Epithelial cell of prostate (primary cell): ENCODE measurements around the gene DCST2.
"Not testable (repeated sequence)": the region's sequence is repeated elsewhere in the genome, so short reads cannot be mapped to it uniquely, and the experiment has no call there.

Experiments used
- DNase-seq: peaks from one replicate; pipeline ENCODE4 v3.0.0-alpha.2; 2011; ENCODE audit warnings: low read depth, low spot score
- H3K27ac ChIP-seq: fragments of 450-650 bp; 2 replicates; pipeline ENCODE4 v1.5.1; 2017; ENCODE audit warnings: mild to moderate bottlenecking

Gene DCST2

GRCh38 chr1:155001675-155002463, 31.7 kb downstream of the DCST2 start:
- H3K27ac ChIP-seq, result peak overlapping the region; percentile 98
- DNase-seq, result peak; percentile 96

- DNase-seq, result no peak
- peak overlapping the region; percentile 98 for H3K27ac ChIP-seq
Measured at GRCh38 chr1:155001425-155001674, 32.2 kb downstream of the DCST2 start.

GRCh38 chr1:155000726-155001424, 32.7 kb downstream of the DCST2 start:
- peak; percentile 64 for DNase-seq
- peak overlapping the region; percentile 98 for H3K27ac ChIP-seq

GRCh38 chr1:155000411-155000725, 33.2 kb downstream of the DCST2 start:
- DNase-seq, result no peak
- H3K27ac ChIP-seq, result peak overlapping the region; percentile 98

- no peak for DNase-seq
- H3K27ac ChIP-seq, result peak overlapping the region; percentile 98
Measured at GRCh38 chr1:154999571-155000410, 33.8 kb downstream of the DCST2 start.

- peak overlapping the region; percentile 98 for H3K27ac ChIP-seq
- DNase-seq, result no peak
Measured at GRCh38 chr1:154998818-154999570, 34.6 kb downstream of the DCST2 start.

- no peak for DNase-seq
- H3K27ac ChIP-seq, result no peak overlapping the region
Measured at GRCh38 chr1:154998201-154998780, 35.3 kb downstream of the DCST2 start.

GRCh38 chr1:154996966-154997701, 36.4 kb downstream of the DCST2 start:
- DNase-seq, result no peak

GRCh38 chr1:154995301-154995983, 38.1 kb downstream of the DCST2 start:
- H3K27ac ChIP-seq, DNase-seq: not testable (repeated sequence)

More at GRCh38 chr1:154996966-154997701, 36.4 kb downstream of the DCST2 start:
- H3K27ac ChIP-seq, result no peak overlapping the region

GRCh38 chr1:154994591-154994990, 39.0 kb downstream of the DCST2 start:
- H3K27ac ChIP-seq, result no peak overlapping the region
- no peak for DNase-seq

GRCh38 chr1:154994269-154994587, 39.4 kb downstream of the DCST2 start:
- no peak for DNase-seq
- no peak overlapping the region for H3K27ac ChIP-seq

GRCh38 chr1:154993572-154994268, 39.9 kb downstream of the DCST2 start, which contains the start of gene LENEP:
Gene LENEP (plus strand): TSS chr1:154993586. CDS start chr1:154993608, 22 bp downstream.
- no peak within 1 kb of the TSS for H3K27ac ChIP-seq
- DNase-seq, result no peak

GRCh38 chr1:154992721-154993571, 40.6 kb downstream of the DCST2 start:
- no peak overlapping the region for H3K27ac ChIP-seq
- no peak for DNase-seq

- DNase-seq, result no peak
Measured at GRCh38 chr1:154990276-154990675, 43.3 kb downstream of the DCST2 start.

GRCh38 chr1:154989195-154989860, 44.3 kb downstream of the DCST2 start:
- DNase-seq, result no peak
- H3K27ac ChIP-seq, result no peak overlapping the region

More at GRCh38 chr1:154990276-154990675, 43.3 kb downstream of the DCST2 start:
- H3K27ac ChIP-seq, result no peak overlapping the region

- no peak overlapping the region for H3K27ac ChIP-seq
Measured at GRCh38 chr1:154988058-154988954, 45.3 kb downstream of the DCST2 start.

More at GRCh38 chr1:154988058-154988954, 45.3 kb downstream of the DCST2 start:
- DNase-seq, result no peak
